Choroid plexus epithelial cell (primary cell): ENCODE results near the gene SGPP1.
"Not testable (repeated sequence)": the region's sequence is repeated elsewhere in the genome, so short reads cannot be mapped to it uniquely, and the experiment has no call there.

Experiments used
- DNase-seq: peaks from one replicate; pipeline ENCODE4 v3.0.0-alpha.2; 2010; ENCODE audit warnings: low read depth
- H3K4me3 ChIP-seq: 2 replicates; pipeline ENCODE4 v1.5.1; 2011; ENCODE audit warnings: low read depth, mild to moderate bottlenecking, control low read depth, low read length, moderate library complexity
- TF ChIP-seq, protein P1 (sequence below): conservative IDR thresholded peaks from 2 replicates; pipeline ENCODE4 v1.5.1; 2011; ENCODE audit warnings: low read depth, mild to moderate bottlenecking, control low read depth, inconsistent platforms, low read length, moderate library complexity

SGPP1 gene

DNA sequence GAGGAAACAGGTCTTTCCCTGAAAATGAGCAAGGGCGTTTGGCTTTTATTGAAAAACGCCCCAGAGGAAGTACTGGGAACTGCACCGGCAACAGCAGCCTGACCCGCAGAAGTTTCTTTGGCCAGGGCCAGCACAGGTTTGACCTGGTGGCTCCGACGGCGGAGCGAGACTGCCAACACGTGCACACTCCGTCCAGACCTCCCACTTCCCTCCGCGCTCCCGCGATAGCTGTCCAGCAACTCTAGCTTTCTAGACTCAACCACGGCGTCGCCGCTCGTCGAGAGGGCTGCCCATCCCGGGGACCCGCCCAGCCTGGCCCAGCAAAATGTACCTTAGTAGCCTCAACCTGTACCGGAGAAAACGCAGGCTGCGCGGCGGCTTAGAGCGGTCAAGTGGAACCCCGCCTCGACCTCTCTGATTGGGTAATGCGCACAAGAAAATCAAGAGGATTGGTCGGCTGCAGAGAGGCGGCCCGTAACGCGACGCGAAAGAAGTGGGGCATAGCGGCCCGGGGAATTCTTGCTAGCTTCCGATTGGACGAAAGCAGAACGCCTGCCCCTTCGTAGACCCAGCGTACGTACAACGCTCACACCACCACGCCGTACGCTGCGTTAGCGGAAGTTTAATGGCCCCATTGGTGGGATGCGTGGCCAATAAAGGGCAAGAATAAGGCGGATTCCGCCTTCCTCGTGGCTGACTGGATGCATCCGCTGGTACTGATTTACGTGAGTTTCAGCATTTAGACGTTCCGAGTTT is 86.2 kb downstream of the SGPP1 start, which contains the start of gene WDR89:
TSS of gene WDR89 (minus strand) at position 399 of the 756 bp plus-strand sequence. CDS start 41,929 bp downstream, outside the sequence.
- H3K4me3 ChIP-seq, result peak within 1 kb of the TSS; percentile 84
- DNase-seq, result peak; percentile 100
- TF ChIP-seq, protein P1, sequence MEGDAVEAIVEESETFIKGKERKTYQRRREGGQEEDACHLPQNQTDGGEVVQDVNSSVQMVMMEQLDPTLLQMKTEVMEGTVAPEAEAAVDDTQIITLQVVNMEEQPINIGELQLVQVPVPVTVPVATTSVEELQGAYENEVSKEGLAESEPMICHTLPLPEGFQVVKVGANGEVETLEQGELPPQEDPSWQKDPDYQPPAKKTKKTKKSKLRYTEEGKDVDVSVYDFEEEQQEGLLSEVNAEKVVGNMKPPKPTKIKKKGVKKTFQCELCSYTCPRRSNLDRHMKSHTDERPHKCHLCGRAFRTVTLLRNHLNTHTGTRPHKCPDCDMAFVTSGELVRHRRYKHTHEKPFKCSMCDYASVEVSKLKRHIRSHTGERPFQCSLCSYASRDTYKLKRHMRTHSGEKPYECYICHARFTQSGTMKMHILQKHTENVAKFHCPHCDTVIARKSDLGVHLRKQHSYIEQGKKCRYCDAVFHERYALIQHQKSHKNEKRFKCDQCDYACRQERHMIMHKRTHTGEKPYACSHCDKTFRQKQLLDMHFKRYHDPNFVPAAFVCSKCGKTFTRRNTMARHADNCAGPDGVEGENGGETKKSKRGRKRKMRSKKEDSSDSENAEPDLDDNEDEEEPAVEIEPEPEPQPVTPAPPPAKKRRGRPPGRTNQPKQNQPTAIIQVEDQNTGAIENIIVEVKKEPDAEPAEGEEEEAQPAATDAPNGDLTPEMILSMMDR, result peak; percentile 79

DNA sequence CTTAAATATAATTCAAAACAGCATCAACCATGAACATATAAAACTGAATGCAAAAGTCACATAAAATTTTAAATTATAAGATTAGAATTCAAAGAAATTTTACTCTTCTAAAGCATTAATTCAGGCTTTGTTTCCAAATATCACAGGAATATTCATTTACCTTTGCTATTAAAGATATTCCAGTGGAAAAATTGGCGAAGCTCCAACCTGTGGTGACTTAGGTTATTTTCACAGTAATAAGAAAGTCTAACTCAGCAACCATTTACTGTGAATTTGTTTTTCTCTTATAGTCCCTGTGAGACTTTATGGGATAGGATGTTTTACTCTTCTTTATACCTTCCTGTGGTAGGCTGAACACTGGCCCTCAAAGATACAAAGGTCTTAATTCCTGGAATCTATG is 89.4 kb downstream of the SGPP1 start:
- no peak for DNase-seq
- H3K4me3 ChIP-seq, result no peak overlapping the region
- TF ChIP-seq, protein P1, result no peak

DNA sequence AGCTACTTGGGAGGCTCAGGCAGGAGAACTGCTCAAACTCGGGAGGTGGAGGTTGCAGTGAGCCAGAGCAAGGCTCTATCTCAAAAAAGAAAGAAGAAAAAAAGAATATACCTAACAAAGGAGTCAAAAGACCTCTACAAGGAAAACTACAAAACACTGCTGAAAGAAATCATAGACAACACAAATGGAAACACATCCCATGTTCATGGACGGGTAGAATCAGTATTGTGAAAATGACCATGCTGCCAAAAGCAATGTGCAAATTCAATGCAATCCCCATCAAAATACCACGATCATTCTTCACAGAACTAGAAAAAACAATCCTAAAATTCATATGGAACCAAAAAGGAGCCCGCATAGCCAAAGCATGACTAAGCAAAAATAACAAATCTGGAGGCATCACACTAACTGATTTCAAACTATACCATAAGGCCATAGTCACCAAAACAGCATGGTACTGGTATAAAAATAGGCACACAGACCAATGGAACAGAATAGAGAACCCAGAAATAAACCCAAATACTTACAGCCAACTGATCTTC is 91.7 kb downstream of the SGPP1 start:
- not testable (repeated sequence) for H3K4me3 ChIP-seq, DNase-seq
